ENCODE data around the gene CHD1L. TPM values are rescaled to one million over a fixed set of nuclear protein-coding genes. Genes with fewer than 3 reads are reported as not detected.

Gene CHD1L
- total and polyA plus RNA-seq, 2 of the 13 experiments (the other 11 are each of a cell fraction or from before 2014, with no cell fraction given): 74.3 to 111 TPM

DNA sequence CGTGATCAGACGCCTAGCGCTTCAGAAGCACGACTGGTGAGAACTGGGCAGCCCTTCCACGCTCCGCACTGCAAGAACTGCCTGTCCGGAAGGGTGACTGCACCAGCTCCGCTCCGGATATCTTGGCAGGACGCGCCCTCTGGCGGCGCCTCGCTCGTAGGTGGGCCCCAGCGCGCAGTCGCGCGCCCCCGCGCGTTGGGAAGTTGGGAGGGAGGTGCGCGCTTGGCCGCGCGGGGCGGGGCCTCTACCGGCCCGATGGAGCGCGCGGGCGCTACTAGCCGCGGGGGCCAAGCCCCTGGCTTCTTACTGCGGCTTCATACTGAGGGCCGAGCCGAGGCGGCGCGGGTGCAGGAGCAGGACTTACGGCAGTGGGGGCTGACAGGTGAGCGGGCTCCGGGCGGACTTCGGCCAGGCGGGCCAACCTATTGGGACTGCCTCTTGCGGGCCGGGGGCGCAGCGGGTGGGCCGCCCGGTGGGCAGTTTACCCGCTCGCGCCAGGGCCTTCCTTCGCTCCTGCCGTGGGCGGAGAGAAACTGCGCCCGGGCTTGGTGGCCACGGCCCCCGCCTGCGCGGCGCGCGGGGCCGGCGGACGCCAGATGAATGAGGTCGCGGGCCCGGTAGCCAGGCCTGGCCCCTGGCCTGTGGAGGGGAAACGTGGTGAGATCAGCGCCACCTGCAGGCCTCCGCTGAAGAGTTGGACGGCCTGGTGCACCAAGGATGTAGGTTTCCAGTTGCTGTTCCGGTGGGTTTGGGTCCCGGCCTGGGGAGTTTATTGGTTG lies at the start of gene CHD1L (continued):
- no peak for TF ChIP-seq ZFP62 (CRISPR knock-in tag; IDR thresholded peaks at IDR 0.05)
- TF ChIP-seq, protein P1, sequence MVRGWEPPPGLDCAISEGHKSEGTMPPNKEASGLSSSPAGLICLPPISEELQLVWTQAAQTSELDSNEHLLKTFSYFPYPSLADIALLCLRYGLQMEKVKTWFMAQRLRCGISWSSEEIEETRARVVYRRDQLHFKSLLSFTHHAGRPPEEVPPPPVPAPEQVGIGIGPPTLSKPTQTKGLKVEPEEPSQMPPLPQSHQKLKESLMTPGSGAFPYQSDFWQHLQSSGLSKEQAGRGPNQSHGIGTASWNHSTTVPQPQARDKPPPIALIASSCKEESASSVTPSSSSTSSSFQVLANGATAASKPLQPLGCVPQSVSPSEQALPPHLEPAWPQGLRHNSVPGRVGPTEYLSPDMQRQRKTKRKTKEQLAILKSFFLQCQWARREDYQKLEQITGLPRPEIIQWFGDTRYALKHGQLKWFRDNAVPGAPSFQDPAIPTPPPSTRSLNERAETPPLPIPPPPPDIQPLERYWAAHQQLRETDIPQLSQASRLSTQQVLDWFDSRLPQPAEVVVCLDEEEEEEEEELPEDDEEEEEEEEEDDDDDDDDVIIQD (CRISPR knock-in tag; IDR thresholded peaks at IDR 0.05; ENCODE audit: low read depth): peak; percentile 56; the same call in 1 of the 2 replicates
- TF ChIP-seq ZNF292 (CRISPR knock-in tag; IDR thresholded peaks at IDR 0.05; ENCODE audit: borderline replicate concordance, low read depth): no peak; the same call in 1 of the 2 replicates
- TF ChIP-seq, protein P2, sequence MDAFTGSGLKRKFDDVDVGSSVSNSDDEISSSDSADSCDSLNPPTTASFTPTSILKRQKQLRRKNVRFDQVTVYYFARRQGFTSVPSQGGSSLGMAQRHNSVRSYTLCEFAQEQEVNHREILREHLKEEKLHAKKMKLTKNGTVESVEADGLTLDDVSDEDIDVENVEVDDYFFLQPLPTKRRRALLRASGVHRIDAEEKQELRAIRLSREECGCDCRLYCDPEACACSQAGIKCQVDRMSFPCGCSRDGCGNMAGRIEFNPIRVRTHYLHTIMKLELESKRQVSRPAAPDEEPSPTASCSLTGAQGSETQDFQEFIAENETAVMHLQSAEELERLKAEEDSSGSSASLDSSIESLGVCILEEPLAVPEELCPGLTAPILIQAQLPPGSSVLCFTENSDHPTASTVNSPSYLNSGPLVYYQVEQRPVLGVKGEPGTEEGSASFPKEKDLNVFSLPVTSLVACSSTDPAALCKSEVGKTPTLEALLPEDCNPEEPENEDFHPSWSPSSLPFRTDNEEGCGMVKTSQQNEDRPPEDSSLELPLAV (CRISPR knock-in tag; conservative IDR thresholded peaks at IDR 0.05; ENCODE audit: low read depth): no peak
- TF ChIP-seq ZNF567 (CRISPR knock-in tag; IDR thresholded peaks at IDR 0.05; ENCODE audit: borderline replicate concordance): peak; percentile 86; the same call in 1 of the 2 replicates
- TF ChIP-seq NR3C1 (CRISPR knock-in tag; IDR thresholded peaks at IDR 0.05): no peak
- no peak for TF ChIP-seq PCBP1 (IDR thresholded peaks at IDR 0.05; ENCODE audit: borderline replicate concordance, low read depth, low read length)
- TF ChIP-seq, protein P3, sequence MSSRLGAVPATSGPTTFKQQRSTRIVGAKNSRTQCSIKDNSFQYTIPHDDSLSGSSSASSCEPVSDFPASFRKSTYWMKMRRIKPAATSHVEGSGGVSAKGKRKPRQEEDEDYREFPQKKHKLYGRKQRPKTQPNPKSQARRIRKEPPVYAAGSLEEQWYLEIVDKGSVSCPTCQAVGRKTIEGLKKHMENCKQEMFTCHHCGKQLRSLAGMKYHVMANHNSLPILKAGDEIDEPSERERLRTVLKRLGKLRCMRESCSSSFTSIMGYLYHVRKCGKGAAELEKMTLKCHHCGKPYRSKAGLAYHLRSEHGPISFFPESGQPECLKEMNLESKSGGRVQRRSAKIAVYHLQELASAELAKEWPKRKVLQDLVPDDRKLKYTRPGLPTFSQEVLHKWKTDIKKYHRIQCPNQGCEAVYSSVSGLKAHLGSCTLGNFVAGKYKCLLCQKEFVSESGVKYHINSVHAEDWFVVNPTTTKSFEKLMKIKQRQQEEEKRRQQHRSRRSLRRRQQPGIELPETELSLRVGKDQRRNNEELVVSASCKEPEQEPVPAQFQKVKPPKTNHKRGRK (CRISPR knock-in tag; IDR thresholded peaks at IDR 0.05): no peak
- TF ChIP-seq HIVEP1 (CRISPR knock-in tag; IDR thresholded peaks at IDR 0.05): 0 out of 2 replicates have a peak, but pooled peaks have one; percentile 42
- TF ChIP-seq FOXA3 (CRISPR knock-in tag; IDR thresholded peaks at IDR 0.05): peak; percentile 78
- TF ChIP-seq ZNF460 (CRISPR knock-in tag; IDR thresholded peaks at IDR 0.05; ENCODE audit: borderline replicate concordance): peak; percentile 52; the same call in 1 of the 2 replicates
- no peak for TF ChIP-seq GATA4 (IDR thresholded peaks at IDR 0.05; ENCODE audit: borderline replicate concordance, low read depth)
- TF ChIP-seq REXO4 (CRISPR knock-in tag; IDR thresholded peaks at IDR 0.05; ENCODE audit: borderline replicate concordance): no peak
- TF ChIP-seq, protein P4, sequence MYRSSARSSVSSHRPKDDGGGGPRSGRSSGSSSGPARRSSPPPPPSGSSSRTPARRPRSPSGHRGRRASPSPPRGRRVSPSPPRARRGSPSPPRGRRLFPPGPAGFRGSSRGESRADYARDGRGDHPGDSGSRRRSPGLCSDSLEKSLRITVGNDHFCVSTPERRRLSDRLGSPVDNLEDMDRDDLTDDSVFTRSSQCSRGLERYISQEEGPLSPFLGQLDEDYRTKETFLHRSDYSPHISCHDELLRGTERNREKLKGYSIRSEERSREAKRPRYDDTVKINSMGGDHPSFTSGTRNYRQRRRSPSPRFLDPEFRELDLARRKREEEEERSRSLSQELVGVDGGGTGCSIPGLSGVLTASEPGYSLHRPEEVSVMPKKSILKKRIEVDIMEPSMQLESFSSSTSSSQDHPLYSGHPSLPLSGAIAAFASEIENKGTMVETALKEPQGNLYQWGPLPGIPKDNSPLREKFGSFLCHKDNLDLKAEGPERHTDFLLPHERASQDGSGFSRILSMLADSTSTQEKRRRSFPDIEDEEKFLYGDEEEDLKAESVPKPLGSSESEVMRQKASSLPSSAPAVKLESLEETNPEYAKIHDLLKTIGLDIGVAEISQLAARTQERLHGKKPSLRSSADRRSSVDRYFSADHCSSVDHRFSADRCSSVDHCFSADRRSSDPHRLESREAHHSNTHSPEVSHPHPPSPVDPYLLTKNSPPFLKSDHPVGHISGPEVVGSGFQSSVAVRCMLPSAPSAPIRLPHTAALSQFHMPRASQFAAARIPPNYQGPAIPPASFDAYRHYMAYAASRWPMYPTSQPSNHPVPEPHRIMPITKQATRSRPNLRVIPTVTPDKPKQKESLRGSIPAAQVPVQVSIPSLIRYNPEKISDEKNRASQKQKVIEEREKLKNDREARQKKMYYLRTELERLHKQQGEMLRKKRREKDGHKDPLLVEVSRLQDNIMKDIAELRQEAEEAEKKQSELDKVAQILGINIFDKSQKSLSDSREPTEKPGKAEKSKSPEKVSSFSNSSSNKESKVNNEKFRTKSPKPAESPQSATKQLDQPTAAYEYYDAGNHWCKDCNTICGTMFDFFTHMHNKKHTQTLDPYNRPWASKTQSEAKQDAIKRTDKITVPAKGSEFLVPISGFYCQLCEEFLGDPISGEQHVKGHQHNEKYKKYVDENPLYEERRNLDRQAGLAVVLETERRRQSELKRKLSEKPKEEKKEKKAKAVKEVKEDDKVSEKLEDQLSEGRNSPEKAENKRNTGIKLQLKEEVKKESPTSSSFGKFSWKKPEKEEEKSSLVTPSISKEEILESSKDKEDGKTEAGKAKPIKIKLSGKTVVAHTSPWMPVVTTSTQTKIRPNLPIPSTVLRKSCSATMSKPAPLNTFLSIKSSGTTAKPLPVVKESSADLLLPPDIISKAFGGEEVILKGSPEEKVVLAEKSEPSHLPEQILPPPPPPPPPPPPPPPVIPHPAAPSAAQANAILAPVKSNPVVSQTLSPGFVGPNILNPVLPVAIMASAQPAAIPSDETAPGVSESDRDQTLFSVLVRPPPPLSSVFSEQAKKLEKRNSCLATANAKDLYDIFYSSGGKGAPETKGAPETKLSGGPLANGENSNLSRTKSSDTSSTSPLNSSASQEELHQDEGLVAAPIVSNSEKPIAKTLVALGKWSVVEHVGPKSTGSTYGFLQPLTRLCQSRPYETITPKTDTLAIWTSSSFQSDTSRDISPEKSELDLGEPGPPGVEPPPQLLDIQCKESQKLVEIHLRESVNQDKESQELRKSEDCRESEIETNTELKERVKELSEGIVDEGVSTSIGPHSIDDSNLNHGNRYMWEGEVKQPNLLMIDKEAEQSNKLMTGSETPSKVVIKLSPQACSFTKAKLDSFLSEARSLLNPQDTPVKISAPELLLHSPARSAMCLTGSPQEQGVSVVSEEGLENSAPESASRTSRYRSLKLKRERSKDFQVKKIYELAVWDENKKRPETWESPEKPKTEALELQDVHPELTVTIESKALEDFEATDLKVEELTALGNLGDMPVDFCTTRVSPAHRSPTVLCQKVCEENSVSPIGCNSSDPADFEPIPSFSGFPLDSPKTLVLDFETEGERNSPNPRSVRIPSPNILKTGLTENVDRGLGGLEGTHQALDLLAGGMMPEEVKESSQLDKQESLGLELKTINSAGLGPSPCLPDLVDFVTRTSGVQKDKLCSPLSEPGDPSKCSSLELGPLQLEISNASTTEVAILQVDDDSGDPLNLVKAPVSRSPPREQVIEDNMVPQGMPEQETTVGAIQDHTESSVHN (CRISPR knock-in tag; IDR thresholded peaks at IDR 0.05): no peak
- peak; percentile 72 for TF ChIP-seq ERF (CRISPR knock-in tag; IDR thresholded peaks at IDR 0.05)
- no peak for TF ChIP-seq KLF11 (CRISPR knock-in tag; IDR thresholded peaks at IDR 0.05)
